H1 (cell line): ENCODE data around the gene FFAR2. TPM values are rescaled to one million over a fixed set of nuclear protein-coding genes. Genes with fewer than 3 reads are reported as not detected.

Experiments
- GABPA ChIP-seq: IDR thresholded peaks from 2 replicates; pipeline ENCODE4 v1.6.1; 2011; ENCODE audit warnings: mild to moderate bottlenecking, low read length, moderate library complexity, borderline replicate concordance; ENCODE audit not compliant: insufficient read depth
- HDAC2 ChIP-seq, 2 experiments: fragments of 300-600 bp in 1 of 2; sonication (generic) in 1 of 2; IDR thresholded peaks; 2 replicates each; pipeline ENCODE4 v1.6.1; 2011 to 2012; ENCODE audit warnings: low read depth in 2 of 2, low read length in 2 of 2, mild to moderate bottlenecking in 2 of 2, moderate library complexity in 2 of 2, borderline replicate concordance in 1 of 2, inconsistent platforms in 1 of 2
- JUND ChIP-seq: IDR thresholded peaks from 2 replicates; pipeline ENCODE4 v1.6.1; 2011; ENCODE audit warnings: mild to moderate bottlenecking, improper control_type of control experiment, low read length
- polyA plus RNA-seq, 7 experiments: library from polyadenylated mRNA; depleted of rRNA in 3 of 7; stranded (reverse) in 5 of 7; unstranded in 2 of 7; fragments of >200 nt in 5 of 7; fragments of 200-250 nt in 2 of 7; gene quantifications; 1 replicate in 5 of 7; 2 replicates in 1 of 7; 4 replicates in 1 of 7; pipeline versions ENCODE4 v1.2.1 to v1.2.3, GENCODE V29; 2011 to 2013; ENCODE audit warnings: missing spikeins in 2 of 7, mixed read lengths in 2 of 7
- total RNA-seq: library from RNA; stranded (reverse); fragmentation: NEBNext Ultra II Directional; extraction: Animal tissue kit (Norgen Biotek cat#: 25700); gene quantifications from 2 replicates; pipeline ENCODE4 v1.2.1, GENCODE V29; 2021
- TF ChIP-seq, protein P1 (sequence below), 3 experiments: IDR thresholded peaks; 1 replicate in 2 of 3; 2 replicates in 1 of 3; pipeline versions ENCODE4 v1.5.1 to v1.6.1; 2011; ENCODE audit warnings: low read length in 3 of 3, mild to moderate bottlenecking in 3 of 3, inconsistent platforms in 2 of 3, low read depth in 1 of 3, moderate library complexity in 1 of 3; ENCODE audit not compliant: insufficient read depth in 1 of 3; ENCODE audit errors: control extremely low read depth in 1 of 3

The FFAR2 gene
- total and polyA plus RNA-seq, 2 of the 8 experiments (the other 6 are each of a cell fraction or from before 2014, with no cell fraction given): not detected

- TF ChIP-seq, protein P1, sequence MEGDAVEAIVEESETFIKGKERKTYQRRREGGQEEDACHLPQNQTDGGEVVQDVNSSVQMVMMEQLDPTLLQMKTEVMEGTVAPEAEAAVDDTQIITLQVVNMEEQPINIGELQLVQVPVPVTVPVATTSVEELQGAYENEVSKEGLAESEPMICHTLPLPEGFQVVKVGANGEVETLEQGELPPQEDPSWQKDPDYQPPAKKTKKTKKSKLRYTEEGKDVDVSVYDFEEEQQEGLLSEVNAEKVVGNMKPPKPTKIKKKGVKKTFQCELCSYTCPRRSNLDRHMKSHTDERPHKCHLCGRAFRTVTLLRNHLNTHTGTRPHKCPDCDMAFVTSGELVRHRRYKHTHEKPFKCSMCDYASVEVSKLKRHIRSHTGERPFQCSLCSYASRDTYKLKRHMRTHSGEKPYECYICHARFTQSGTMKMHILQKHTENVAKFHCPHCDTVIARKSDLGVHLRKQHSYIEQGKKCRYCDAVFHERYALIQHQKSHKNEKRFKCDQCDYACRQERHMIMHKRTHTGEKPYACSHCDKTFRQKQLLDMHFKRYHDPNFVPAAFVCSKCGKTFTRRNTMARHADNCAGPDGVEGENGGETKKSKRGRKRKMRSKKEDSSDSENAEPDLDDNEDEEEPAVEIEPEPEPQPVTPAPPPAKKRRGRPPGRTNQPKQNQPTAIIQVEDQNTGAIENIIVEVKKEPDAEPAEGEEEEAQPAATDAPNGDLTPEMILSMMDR (IDR thresholded peaks at IDR 0.05; ENCODE audit: control extremely low read depth in 1 of 3, insufficient read depth in 1 of 3, low read depth in 1 of 3, low read length in 3 of 3): no peak
- TF ChIP-seq JUND (no peak), HDAC2 (IDR thresholded peaks at IDR 0.05; ENCODE audit: borderline replicate concordance in 1 of 2, low read depth in 2 of 2, low read length in 2 of 2) (no peak), GABPA (no peak)
- TF ChIP-seq, all 59 proteins: peak for 0
Observed at GRCh38 chr19:35466259-35466658, 18.2 kb downstream of the FFAR2 start (continued).
